OCI-LY7 (cell line): ENCODE measurements around the gene KCTD10. TPM values are rescaled to one million over a fixed set of nuclear protein-coding genes. Genes with fewer than 3 reads are reported as not detected.
A peak's percentile ranks its signal among the peaks of the same experiment; 100 is the strongest.

Experiments used
- BruUV-seq: library from RNA; stranded (reverse); fragments of 400-500 nt; replicated peaks from 2 replicates; lab custom pipeline; 2021; lab: Mats Ljungman, UMichigan
- CTCF ChIA-PET: fragments of 300-600 bp; sonication (Branson Sonifier 250); formaldehyde crosslinking; loops from one replicate; lab custom pipeline; 2022; ENCODE audit warnings: antibody characterized with exemption; ENCODE audit not compliant: unreplicated experiment; lab: Charles Lee
- POLR2A ChIA-PET: fragments of 300-600 bp; sonication (Branson Sonifier 250); formaldehyde crosslinking; loops from one replicate; lab custom pipeline; 2022; ENCODE audit warnings: antibody characterized with exemption; lab: Charles Lee
- DNase-seq: peaks from one replicate; pipeline ENCODE4 v3.0.0-alpha.2; 2015; ENCODE audit warnings: low spot score
- H2AFZ ChIP-seq: fragments of 200-600 bp; sonication (generic), shearing (Covaris generic); 2 replicates; pipeline ENCODE4 v1.6.1; 2014; ENCODE audit warnings: mild to moderate bottlenecking, antibody characterized with exemption, low read length, moderate library complexity
- H3K27ac ChIP-seq: fragments of 200-600 bp; sonication (generic); 2 replicates; pipeline ENCODE4 v1.5.1; 2014; ENCODE audit warnings: mixed run types, low read depth, mild to moderate bottlenecking, moderate library complexity, low read length, inconsistent platforms; ENCODE audit not compliant: poor library complexity, severe bottlenecking
- H3K36me3 ChIP-seq: fragments of 200-600 bp; sonication (generic); 2 replicates; pipeline ENCODE4 v1.6.1; 2014; ENCODE audit warnings: mild to moderate bottlenecking, antibody characterized with exemption, low read length, moderate library complexity, mixed read lengths; ENCODE audit not compliant: insufficient read depth
- H3K4me1 ChIP-seq: fragments of 200-600 bp; sonication (generic); 2 replicates; pipeline ENCODE4 v1.5.1; 2014; ENCODE audit warnings: mild to moderate bottlenecking, low read length; ENCODE audit not compliant: insufficient read depth, poor library complexity, severe bottlenecking
- H3K4me2 ChIP-seq: fragments of 200-600 bp; sonication (generic); 2 replicates; pipeline ENCODE4 v1.6.1; 2014; ENCODE audit warnings: mild to moderate bottlenecking, low read length
- H3K4me3 ChIP-seq: fragments of 200-600 bp; sonication (generic); 2 replicates; pipeline ENCODE4 v1.5.1; 2014; ENCODE audit warnings: mild to moderate bottlenecking, low read depth, low read length; ENCODE audit not compliant: poor library complexity, severe bottlenecking
- H3K79me2 ChIP-seq: fragments of 200-600 bp; sonication (generic); 2 replicates; pipeline ENCODE4 v1.6.1; 2016; ENCODE audit warnings: low read depth, mild to moderate bottlenecking, low read length, moderate library complexity, mixed read lengths; ENCODE audit not compliant: insufficient read depth
- H3K9me2 ChIP-seq: fragments of 200-600 bp; sonication (generic); 2 replicates; pipeline ENCODE4 v1.6.1; 2016; ENCODE audit warnings: mild to moderate bottlenecking, low read length, mixed read lengths; ENCODE audit not compliant: insufficient read depth
- H3K9me3 ChIP-seq: fragments of 200-600 bp; sonication (generic); 2 replicates; pipeline ENCODE4 v1.6.1; 2014; ENCODE audit warnings: mild to moderate bottlenecking, mixed run types, low read length, mixed read lengths
- H4K20me1 ChIP-seq: fragments of 200-600 bp; sonication (generic); 2 replicates; pipeline ENCODE4 v1.6.1; 2014; ENCODE audit warnings: mild to moderate bottlenecking, antibody characterized with exemption, low read length, moderate library complexity, mixed read lengths; ENCODE audit not compliant: insufficient read depth
- CTCF ChIP-seq: fragments of 200-600 bp; sonication (generic); conservative IDR thresholded peaks from 2 replicates; pipeline ENCODE4 v1.5.1; 2014; ENCODE audit warnings: mild to moderate bottlenecking, antibody characterized with exemption, low read length, moderate library complexity, mixed read lengths
- EZH2phosphoT487 ChIP-seq: fragments of 200-600 bp; sonication (generic); IDR thresholded peaks from 2 replicates; pipeline ENCODE4 v1.6.1; 2018; ENCODE audit warnings: low read depth, borderline replicate concordance, mild to moderate bottlenecking, mixed run types, antibody characterized with exemption, low read length, moderate library complexity, mixed read lengths
- intact Hi-C: fragments of 100-400 bp; cut with micrococcal nuclease; formaldehyde crosslinking; loops from one replicate; pipeline ENCODE4 v1.10.0; 2022; ENCODE audit not compliant: unreplicated experiment
- total RNA-seq, 2 experiments: library from RNA; depleted of rRNA in 1 of 2; stranded (reverse); fragments of >200 nt in 1 of 2; shearing (Covaris generic) in 1 of 2; gene quantifications; 2 replicates each; pipeline ENCODE4 v1.2.3, GENCODE V29; 2014 to 2022

The KCTD10 gene
- total RNA-seq, 2 experiments from 2014 or later, result 28.1 to 45.7 TPM

DNA sequence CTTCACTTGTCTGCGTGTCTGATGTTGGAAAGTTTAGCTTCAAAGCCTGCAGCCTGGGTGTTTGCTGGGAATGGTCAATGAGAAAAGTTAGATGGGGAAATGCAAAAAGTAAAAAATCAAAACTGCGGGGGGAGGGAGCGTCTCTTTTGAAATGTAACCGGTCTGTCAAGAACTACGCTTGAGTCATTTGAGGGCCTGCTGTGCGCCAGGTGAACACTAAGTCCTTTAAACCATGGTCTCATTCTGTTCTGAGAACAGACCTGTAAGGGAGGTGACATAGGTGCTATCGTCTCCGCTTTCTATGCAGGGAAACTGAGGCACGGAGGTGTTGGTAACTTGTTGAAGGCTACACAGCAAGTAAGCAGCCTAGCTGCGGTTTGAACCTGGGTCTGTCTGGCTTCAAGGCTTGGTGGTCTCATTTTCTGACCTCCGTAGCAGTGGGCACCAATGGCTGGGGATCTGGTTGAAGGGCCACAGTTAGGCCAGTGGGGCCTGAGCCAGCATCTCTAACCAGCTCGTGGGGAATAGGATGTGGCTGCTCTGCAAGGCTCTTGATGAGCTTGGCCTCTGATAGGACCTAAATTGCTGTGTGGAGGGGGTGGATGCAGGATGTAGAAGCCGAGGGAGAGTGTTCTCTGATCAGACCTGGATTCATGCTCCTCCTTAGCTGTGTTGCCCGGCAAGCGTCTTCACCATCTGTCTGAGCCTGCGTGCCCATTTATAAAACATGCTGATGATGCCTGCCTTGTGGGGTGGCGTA lies 41.5 kb downstream of the KCTD10 start:
- Histone ChIP-seq H3K27ac (no peak overlapping the region), H4K20me1 (no peaks in the 10 kb centered on the region), H3K9me3 (no peaks in the 10 kb centered on the region), H2AFZ (no peak overlapping the region), H3K79me2 (no peaks in the 10 kb centered on the region), H3K4me2 (no peak overlapping the region), H3K4me3 (no peak overlapping the region), H3K9me2 (no peaks in the 10 kb centered on the region), H3K36me3 (no peaks in the 10 kb centered on the region), H3K4me1 (no peaks in the 10 kb centered on the region)
- intact Hi-C loops, result no loop called here
- ChIA-PET POLR2A (interaction anchor here (0.6 kb wide), 1 partner anchor 281 kb away, joined by 3 read pairs; no protein-coding TSS in a partner anchor), CTCF (no interaction called here)
- TF ChIP-seq EZH2phosphoT487 (no peak), CTCF (no peak)
- DNase-seq, result no peak
- BruUV-seq, result no TSS peak

DNA sequence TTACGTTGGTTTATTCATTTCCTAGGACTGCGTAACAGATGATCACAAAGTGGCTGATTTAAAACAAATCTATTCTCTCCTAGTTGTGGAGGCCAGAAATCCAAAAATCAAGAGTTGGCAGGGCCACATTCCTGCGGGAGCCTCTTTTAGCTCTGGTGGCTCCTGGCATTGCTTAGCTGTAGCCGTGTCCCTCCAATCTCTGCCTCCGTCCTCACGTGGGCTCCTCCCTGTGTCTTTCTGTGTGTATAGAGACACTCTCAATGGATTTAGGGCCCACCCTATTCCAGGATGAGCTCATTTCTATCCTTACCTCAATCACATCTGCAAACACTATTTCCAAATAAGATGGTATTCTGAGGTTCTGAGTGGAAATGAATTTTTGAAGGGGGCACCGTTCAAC lies 42.5 kb downstream of the KCTD10 start:
- no peak overlapping the region for H3K4me3 ChIP-seq
- TF ChIP-seq CTCF (no peak), EZH2phosphoT487 (no peak)
- intact Hi-C loops, result no loop called here
- H3K27ac ChIP-seq, result no peak overlapping the region
- H3K9me2 ChIP-seq, result no peaks in the 10 kb centered on the region
- H3K79me2 ChIP-seq, result no peaks in the 10 kb centered on the region
- POLR2A ChIA-PET, result interaction anchor here (0.6 kb wide), 1 partner anchor 280 kb away, joined by 3 read pairs; no protein-coding TSS in a partner anchor
- no peak for DNase-seq
- H2AFZ ChIP-seq, result no peak overlapping the region
- CTCF ChIA-PET, result no interaction called here
- no peaks in the 10 kb centered on the region for H3K9me3 ChIP-seq
- BruUV-seq, result no TSS peak
- no peaks in the 10 kb centered on the region for H3K36me3 ChIP-seq
- H3K4me1 ChIP-seq, result no peaks in the 10 kb centered on the region
- H3K4me2 ChIP-seq, result no peak overlapping the region
- no peaks in the 10 kb centered on the region for H4K20me1 ChIP-seq

GRCh38 chr12:109433618-109434017 lies 43.5 kb downstream of the KCTD10 start:
- Histone ChIP-seq H3K27ac (no peak overlapping the region), H3K9me2 (no peaks in the 10 kb centered on the region), H2AFZ (no peak overlapping the region), H3K79me2 (no peaks in the 10 kb centered on the region), H3K9me3 (no peaks in the 10 kb centered on the region), H3K4me3 (no peak overlapping the region), H3K4me1 (no peaks in the 10 kb centered on the region), H3K4me2 (no peak overlapping the region), H3K36me3 (no peaks in the 10 kb centered on the region), H4K20me1 (no peaks in the 10 kb centered on the region)
- no peak for DNase-seq
- POLR2A ChIA-PET, result no interaction called here
- TF ChIP-seq CTCF (peak; percentile 41; the same call in 1 of the 2 replicates), EZH2phosphoT487 (no peak)
- CTCF ChIA-PET, result interaction anchor here (1.1 kb wide), 1 partner anchor 18 kb away, joined by 3 read pairs; no protein-coding TSS in a partner anchor
- intact Hi-C loops, result no loop called here
- BruUV-seq, result no TSS peak
